Measurements from ENCODE around the gene OTUD5.
"Not testable (repeated sequence)": the region's sequence is repeated elsewhere in the genome, so short reads cannot be mapped to it uniquely, and the experiment has no call there.

OTUD5 gene

GRCh38 chrX:48883729-48884128 is 73.7 kb downstream of the OTUD5 start:
- DNase-seq: no peak

GRCh38 chrX:48876944-48877343 is 80.5 kb downstream of the OTUD5 start:
- DNase-seq: not testable (repeated sequence)

All from retina (tissue), 1 donor.